Measurements from ENCODE around the gene VTI1A. TPM values are rescaled to one million over a fixed set of nuclear protein-coding genes. Genes with fewer than 3 reads are reported as not detected.

VTI1A gene
- total RNA-seq, 2 donors from 2014 or later: 71.6 to 139 TPM

- Histone ChIP-seq H3K36me3 (no peaks in the 10 kb centered on the region), H3K9me3 (no peaks in the 10 kb centered on the region), H3K4me3 (no peak overlapping the region), H3K4me1 (ENCODE audit: control insufficient read depth in 1 of 2, low read depth in 2 of 2) (no peaks in the 10 kb centered on the region), H3K27me3 (replicated peaks; ENCODE audit: insufficient read depth) (no peaks in the 10 kb centered on the region), H3K27ac (no peak overlapping the region)
- no peak for TF ChIP-seq CTCF (IDR thresholded peaks at IDR 0.05)
- ATAC-seq (ENCODE audit: insufficient number of reproducible peaks, low FRiP score, low read depth) (no peak), DNase-seq (ENCODE audit: low spot score) (no peak)
Observed at GRCh38 chr10:112553315-112553714, 106.3 kb downstream of the VTI1A start.

- Histone ChIP-seq H3K4me3 (no peak overlapping the region), H3K27me3 (replicated peaks; ENCODE audit: insufficient read depth) (no peaks in the 10 kb centered on the region), H3K36me3 (no peaks in the 10 kb centered on the region), H3K9me3 (no peaks in the 10 kb centered on the region), H3K4me1 (ENCODE audit: control insufficient read depth in 1 of 2, low read depth in 2 of 2) (no peaks in the 10 kb centered on the region), H3K27ac (no peak overlapping the region)
- ATAC-seq (ENCODE audit: insufficient number of reproducible peaks, low FRiP score, low read depth): no peak
- no peak for TF ChIP-seq CTCF (IDR thresholded peaks at IDR 0.05)
- no peak for DNase-seq (ENCODE audit: low spot score)
Observed at GRCh38 chr10:112554263-112554662, 107.2 kb downstream of the VTI1A start.

GRCh38 chr10:112557197-112557596 lies 110.2 kb downstream of the VTI1A start:
- ATAC-seq (ENCODE audit: insufficient number of reproducible peaks, low FRiP score, low read depth): no peak

GRCh38 chr10:112558476-112559142 lies 111.6 kb downstream of the VTI1A start:
- H3K4me3 ChIP-seq: no peak overlapping the region
- no peaks in the 10 kb centered on the region for H3K4me1 ChIP-seq (ENCODE audit: control insufficient read depth in 1 of 2, low read depth in 2 of 2)
- ATAC-seq (ENCODE audit: insufficient number of reproducible peaks, low FRiP score, low read depth): no peak
- H3K36me3 ChIP-seq: no peaks in the 10 kb centered on the region
- no peaks in the 10 kb centered on the region for H3K9me3 ChIP-seq
- TF ChIP-seq CTCF (IDR thresholded peaks at IDR 0.05): no peak
- no peaks in the 10 kb centered on the region for H3K27me3 ChIP-seq (replicated peaks; ENCODE audit: insufficient read depth)
- no peak overlapping the region for H3K27ac ChIP-seq
- DNase-seq (ENCODE audit: low spot score): no peak

More at GRCh38 chr10:112557197-112557596, 110.2 kb downstream of the VTI1A start:
- H3K36me3 ChIP-seq: no peaks in the 10 kb centered on the region
- H3K27me3 ChIP-seq (replicated peaks; ENCODE audit: insufficient read depth): no peaks in the 10 kb centered on the region
- no peaks in the 10 kb centered on the region for H3K4me1 ChIP-seq (ENCODE audit: control insufficient read depth in 1 of 2, low read depth in 2 of 2)
- no peaks in the 10 kb centered on the region for H3K9me3 ChIP-seq
- DNase-seq (ENCODE audit: low spot score): no peak
- no peak for TF ChIP-seq CTCF (IDR thresholded peaks at IDR 0.05)
- no peak overlapping the region for H3K27ac ChIP-seq
- no peak overlapping the region for H3K4me3 ChIP-seq

GRCh38 chr10:112559349-112559748 lies 112.3 kb downstream of the VTI1A start:
- Histone ChIP-seq H3K27me3 (replicated peaks; ENCODE audit: insufficient read depth) (no peaks in the 10 kb centered on the region), H3K36me3 (no peaks in the 10 kb centered on the region), H3K9me3 (no peaks in the 10 kb centered on the region), H3K4me3 (no peak overlapping the region), H3K27ac (no peak overlapping the region), H3K4me1 (ENCODE audit: control insufficient read depth in 1 of 2, low read depth in 2 of 2) (peaks cover 2 to 4% of the 10 kb centered on the region in 2 donors)
- DNase-seq (ENCODE audit: low spot score): no peak
- ATAC-seq (ENCODE audit: insufficient number of reproducible peaks, low FRiP score, low read depth): no peak
- no peak for TF ChIP-seq CTCF (IDR thresholded peaks at IDR 0.05)

Measured in thoracic aorta (tissue), 2 donors.